ENCODE results near the gene MYOM1.

DNA sequence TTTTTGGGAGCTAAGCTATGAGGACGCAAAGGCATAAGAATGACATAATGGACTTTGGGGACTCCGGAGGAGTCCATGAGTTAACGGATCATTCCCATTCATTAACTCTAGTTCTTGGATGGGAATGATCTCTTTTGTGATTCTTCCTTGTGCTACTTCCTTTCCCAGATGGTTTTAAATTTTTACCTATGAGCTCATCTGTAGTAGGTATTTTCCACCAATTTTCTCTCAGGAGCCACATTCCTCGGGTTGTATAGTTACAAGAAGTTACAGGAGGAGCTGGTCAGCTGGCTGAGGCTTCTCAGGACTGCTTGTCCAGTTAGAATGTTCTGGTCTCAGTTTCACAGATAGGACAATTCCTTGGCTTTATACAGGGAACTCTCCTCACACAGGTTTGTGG is 164.0 kb downstream of the MYOM1 start:
- TF ChIP-seq CTCF (conservative IDR thresholded peaks at IDR 0.05; ENCODE audit: low read length) (no peak), EZH2phosphoT487 (IDR thresholded peaks at IDR 0.05; ENCODE audit: borderline replicate concordance, low read depth, low read length) (no peak)
